Measurements from ENCODE around the gene TAF4B. TPM values are rescaled to one million over a fixed set of nuclear protein-coding genes. Genes with fewer than 3 reads are reported as not detected.

Gene TAF4B
- total and polyA plus RNA-seq, 10 of the 15 experiments (the other 5 are each of a cell fraction or from before 2014, with no cell fraction given), result 2.3 to 15.0 (median 12.2) TPM

DNA sequence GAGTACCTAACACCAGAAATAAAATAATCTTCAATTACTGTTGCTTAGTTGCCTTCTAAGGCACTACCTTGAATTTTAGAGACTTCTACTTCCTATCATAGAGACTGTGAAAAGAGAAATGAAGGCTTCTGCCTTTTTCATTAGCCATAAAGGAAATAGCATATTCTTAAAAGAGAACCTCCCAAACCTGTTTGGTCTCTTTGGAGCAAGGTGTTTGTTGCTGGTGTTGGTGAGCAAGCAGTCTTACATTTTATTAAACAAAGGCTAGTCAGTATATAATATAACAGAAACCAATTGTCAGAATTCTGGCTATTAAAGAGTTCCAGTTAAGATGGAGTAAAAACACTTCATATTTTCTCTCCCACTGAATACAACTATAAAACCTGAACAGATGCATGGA is 116.4 kb downstream of the TAF4B start:
- peaks cover 12% of the 10 kb centered on the region; the same call in 2 of the 3 replicates for H3K9me3 ChIP-seq (replicated peaks; ENCODE audit: control insufficient read depth, insufficient read depth, low read length)
- H3K4me1 ChIP-seq (ENCODE audit: control insufficient read depth, insufficient read depth, low read length), result no peaks in the 10 kb centered on the region
- DNase-seq (ENCODE audit: low read depth, low spot score) (no peak), ATAC-seq (no peak), FAIRE-seq (no peak)
- ChIA-PET SMC1A (ENCODE audit: uncharacterized antibody, unreplicated experiment) (interaction anchor here (1.4 kb wide), 1 partner anchor 12 kb away, joined by 3 read pairs; no protein-coding TSS in a partner anchor), CTCF (interaction anchor here (0.5 to 2.1 kb wide), 2 partner anchors 36 to 83 kb away, joined by 3 to 5 read pairs; no protein-coding TSS in a partner anchor), RAD21 (ENCODE audit: unreplicated experiment) (no interaction called here), POLR2A (no interaction called here)
- BruUV-seq (replicated peaks), result no TSS peak
- H3K4me2 ChIP-seq (ENCODE audit: control insufficient read depth, insufficient read depth), result no peak overlapping the region
- peaks cover 2 to 5% of the 10 kb centered on the region in 2 experiments; a peak in 2 of 4 replicates for H3K36me3 ChIP-seq (ENCODE audit: control insufficient read depth in 2 of 2, insufficient read depth in 2 of 2, low read length in 1 of 2)
- intact Hi-C loops (cut with micrococcal nuclease; ENCODE audit: unreplicated experiment), result no loop called here
- in situ Hi-C loops (cut with MboI), result no loop called here
- H3K9ac ChIP-seq (ENCODE audit: control insufficient read depth, insufficient read depth, low read length), result no peak overlapping the region
- no peak overlapping the region for H2AFZ ChIP-seq (ENCODE audit: control insufficient read depth, low read depth, low read length)
- H3K4me3 ChIP-seq, result no peak overlapping the region
- H3K27me3 ChIP-seq (replicated peaks in 1 of 2; ENCODE audit: control insufficient read depth in 2 of 2, insufficient read depth in 2 of 2, low read length in 1 of 2), result no peaks in the 10 kb centered on the region
- H3K27ac ChIP-seq (ENCODE audit: control insufficient read depth, insufficient read depth), result no peak overlapping the region
- no peaks in the 10 kb centered on the region for H4K20me1 ChIP-seq (ENCODE audit: control insufficient read depth, insufficient read depth)
- H3K79me2 ChIP-seq (ENCODE audit: control insufficient read depth, insufficient read depth, low read length), result no peaks in the 10 kb centered on the region
- no peak for TF ChIP-seq KAT2A (conservative IDR thresholded peaks at IDR 0.05; ENCODE audit: control insufficient read depth, low read depth, low read length)
- TF ChIP-seq, protein P1, sequence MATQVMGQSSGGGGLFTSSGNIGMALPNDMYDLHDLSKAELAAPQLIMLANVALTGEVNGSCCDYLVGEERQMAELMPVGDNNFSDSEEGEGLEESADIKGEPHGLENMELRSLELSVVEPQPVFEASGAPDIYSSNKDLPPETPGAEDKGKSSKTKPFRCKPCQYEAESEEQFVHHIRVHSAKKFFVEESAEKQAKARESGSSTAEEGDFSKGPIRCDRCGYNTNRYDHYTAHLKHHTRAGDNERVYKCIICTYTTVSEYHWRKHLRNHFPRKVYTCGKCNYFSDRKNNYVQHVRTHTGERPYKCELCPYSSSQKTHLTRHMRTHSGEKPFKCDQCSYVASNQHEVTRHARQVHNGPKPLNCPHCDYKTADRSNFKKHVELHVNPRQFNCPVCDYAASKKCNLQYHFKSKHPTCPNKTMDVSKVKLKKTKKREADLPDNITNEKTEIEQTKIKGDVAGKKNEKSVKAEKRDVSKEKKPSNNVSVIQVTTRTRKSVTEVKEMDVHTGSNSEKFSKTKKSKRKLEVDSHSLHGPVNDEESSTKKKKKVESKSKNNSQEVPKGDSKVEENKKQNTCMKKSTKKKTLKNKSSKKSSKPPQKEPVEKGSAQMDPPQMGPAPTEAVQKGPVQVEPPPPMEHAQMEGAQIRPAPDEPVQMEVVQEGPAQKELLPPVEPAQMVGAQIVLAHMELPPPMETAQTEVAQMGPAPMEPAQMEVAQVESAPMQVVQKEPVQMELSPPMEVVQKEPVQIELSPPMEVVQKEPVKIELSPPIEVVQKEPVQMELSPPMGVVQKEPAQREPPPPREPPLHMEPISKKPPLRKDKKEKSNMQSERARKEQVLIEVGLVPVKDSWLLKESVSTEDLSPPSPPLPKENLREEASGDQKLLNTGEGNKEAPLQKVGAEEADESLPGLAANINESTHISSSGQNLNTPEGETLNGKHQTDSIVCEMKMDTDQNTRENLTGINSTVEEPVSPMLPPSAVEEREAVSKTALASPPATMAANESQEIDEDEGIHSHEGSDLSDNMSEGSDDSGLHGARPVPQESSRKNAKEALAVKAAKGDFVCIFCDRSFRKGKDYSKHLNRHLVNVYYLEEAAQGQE (IDR thresholded peaks at IDR 0.05; ENCODE audit: low read depth, low read length), result no peak
- TF ChIP-seq CBFB (IDR thresholded peaks at IDR 0.05; ENCODE audit: low read depth), result no peak
- no peak for TF ChIP-seq WRNIP1 (IDR thresholded peaks at IDR 0.05; ENCODE audit: borderline replicate concordance, low read depth, low read length)
- TF ChIP-seq EZH2 (IDR thresholded peaks at IDR 0.05; ENCODE audit: borderline replicate concordance, control insufficient read depth, low read depth, low read length), result no peak
- TF ChIP-seq ZSCAN29 (IDR thresholded peaks at IDR 0.05), result no peak
- TF ChIP-seq, protein P2, sequence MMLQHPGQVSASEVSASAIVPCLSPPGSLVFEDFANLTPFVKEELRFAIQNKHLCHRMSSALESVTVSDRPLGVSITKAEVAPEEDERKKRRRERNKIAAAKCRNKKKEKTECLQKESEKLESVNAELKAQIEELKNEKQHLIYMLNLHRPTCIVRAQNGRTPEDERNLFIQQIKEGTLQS (IDR thresholded peaks at IDR 0.05; ENCODE audit: borderline replicate concordance, extremely low read depth, low read depth, low read length), result no peak
- TF ChIP-seq CBX3 (IDR thresholded peaks at IDR 0.05; ENCODE audit: borderline replicate concordance, low read depth), result no peak
- TF ChIP-seq CHD2 (IDR thresholded peaks at IDR 0.05; ENCODE audit: borderline replicate concordance, low read depth, low read length), result no peak
- TF ChIP-seq, protein P3, sequence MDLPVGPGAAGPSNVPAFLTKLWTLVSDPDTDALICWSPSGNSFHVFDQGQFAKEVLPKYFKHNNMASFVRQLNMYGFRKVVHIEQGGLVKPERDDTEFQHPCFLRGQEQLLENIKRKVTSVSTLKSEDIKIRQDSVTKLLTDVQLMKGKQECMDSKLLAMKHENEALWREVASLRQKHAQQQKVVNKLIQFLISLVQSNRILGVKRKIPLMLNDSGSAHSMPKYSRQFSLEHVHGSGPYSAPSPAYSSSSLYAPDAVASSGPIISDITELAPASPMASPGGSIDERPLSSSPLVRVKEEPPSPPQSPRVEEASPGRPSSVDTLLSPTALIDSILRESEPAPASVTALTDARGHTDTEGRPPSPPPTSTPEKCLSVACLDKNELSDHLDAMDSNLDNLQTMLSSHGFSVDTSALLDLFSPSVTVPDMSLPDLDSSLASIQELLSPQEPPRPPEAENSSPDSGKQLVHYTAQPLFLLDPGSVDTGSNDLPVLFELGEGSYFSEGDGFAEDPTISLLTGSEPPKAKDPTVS (IDR thresholded peaks at IDR 0.05; ENCODE audit: low read depth, low read length), result no peak
- TF ChIP-seq, protein P4, sequence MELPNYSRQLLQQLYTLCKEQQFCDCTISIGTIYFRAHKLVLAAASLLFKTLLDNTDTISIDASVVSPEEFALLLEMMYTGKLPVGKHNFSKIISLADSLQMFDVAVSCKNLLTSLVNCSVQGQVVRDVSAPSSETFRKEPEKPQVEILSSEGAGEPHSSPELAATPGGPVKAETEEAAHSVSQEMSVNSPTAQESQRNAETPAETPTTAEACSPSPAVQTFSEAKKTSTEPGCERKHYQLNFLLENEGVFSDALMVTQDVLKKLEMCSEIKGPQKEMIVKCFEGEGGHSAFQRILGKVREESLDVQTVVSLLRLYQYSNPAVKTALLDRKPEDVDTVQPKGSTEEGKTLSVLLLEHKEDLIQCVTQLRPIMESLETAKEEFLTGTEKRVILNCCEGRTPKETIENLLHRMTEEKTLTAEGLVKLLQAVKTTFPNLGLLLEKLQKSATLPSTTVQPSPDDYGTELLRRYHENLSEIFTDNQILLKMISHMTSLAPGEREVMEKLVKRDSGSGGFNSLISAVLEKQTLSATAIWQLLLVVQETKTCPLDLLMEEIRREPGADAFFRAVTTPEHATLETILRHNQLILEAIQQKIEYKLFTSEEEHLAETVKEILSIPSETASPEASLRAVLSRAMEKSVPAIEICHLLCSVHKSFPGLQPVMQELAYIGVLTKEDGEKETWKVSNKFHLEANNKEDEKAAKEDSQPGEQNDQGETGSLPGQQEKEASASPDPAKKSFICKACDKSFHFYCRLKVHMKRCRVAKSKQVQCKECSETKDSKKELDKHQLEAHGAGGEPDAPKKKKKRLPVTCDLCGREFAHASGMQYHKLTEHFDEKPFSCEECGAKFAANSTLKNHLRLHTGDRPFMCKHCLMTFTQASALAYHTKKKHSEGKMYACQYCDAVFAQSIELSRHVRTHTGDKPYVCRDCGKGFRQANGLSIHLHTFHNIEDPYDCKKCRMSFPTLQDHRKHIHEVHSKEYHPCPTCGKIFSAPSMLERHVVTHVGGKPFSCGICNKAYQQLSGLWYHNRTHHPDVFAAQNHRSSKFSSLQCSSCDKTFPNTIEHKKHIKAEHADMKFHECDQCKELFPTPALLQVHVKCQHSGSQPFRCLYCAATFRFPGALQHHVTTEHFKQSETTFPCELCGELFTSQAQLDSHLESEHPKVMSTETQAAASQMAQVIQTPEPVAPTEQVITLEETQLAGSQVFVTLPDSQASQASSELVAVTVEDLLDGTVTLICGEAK (IDR thresholded peaks at IDR 0.05; ENCODE audit: borderline replicate concordance), result no peak
- no peak for TF ChIP-seq EED (IDR thresholded peaks at IDR 0.05; ENCODE audit: low read depth)
- TF ChIP-seq RUNX3 (IDR thresholded peaks at IDR 0.05; ENCODE audit: low read length), result no peak
- TF ChIP-seq POLR2AphosphoS2 (IDR thresholded peaks at IDR 0.05; ENCODE audit: low read depth, low read length), result no peak
- TF ChIP-seq IKZF2 (IDR thresholded peaks at IDR 0.05), result no peak
- no peak for TF ChIP-seq SRF (IDR thresholded peaks at IDR 0.05; ENCODE audit: low read depth in 2 of 2, low read length in 2 of 2)
- no peak for TF ChIP-seq SP1 (IDR thresholded peaks at IDR 0.05; ENCODE audit: low read depth, low read length)

Measured in GM12878 (cell line).